ENCODE results near the gene KRT33A.
"Not testable (repeated sequence)": the region's sequence is repeated elsewhere in the genome, so short reads cannot be mapped to it uniquely, and the experiment has no call there.

The KRT33A gene

DNA sequence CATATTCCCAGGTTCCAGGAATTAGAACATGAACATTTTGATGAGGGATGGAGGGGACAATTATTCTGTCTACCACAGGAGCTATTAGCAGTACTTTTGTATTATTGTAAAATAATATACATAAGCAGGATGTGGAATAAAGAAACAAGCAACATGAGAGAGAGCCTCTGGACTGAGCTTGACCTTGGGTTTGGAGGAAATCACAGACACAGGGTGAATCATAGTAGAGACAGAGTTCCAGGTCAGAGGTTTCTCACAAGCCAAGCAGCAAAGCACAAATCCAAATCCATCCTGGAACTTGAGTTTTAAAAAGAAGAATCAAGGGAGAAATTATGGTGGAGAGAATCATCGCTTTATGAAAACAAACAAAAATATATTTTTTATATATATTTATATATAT lies 41.6 kb upstream of the KRT33A start:
- TF ChIP-seq, protein P1, sequence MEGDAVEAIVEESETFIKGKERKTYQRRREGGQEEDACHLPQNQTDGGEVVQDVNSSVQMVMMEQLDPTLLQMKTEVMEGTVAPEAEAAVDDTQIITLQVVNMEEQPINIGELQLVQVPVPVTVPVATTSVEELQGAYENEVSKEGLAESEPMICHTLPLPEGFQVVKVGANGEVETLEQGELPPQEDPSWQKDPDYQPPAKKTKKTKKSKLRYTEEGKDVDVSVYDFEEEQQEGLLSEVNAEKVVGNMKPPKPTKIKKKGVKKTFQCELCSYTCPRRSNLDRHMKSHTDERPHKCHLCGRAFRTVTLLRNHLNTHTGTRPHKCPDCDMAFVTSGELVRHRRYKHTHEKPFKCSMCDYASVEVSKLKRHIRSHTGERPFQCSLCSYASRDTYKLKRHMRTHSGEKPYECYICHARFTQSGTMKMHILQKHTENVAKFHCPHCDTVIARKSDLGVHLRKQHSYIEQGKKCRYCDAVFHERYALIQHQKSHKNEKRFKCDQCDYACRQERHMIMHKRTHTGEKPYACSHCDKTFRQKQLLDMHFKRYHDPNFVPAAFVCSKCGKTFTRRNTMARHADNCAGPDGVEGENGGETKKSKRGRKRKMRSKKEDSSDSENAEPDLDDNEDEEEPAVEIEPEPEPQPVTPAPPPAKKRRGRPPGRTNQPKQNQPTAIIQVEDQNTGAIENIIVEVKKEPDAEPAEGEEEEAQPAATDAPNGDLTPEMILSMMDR (IDR thresholded peaks at IDR 0.05; ENCODE audit: extremely low read depth, missing control alignments), result no peak
- no peak for DNase-seq (ENCODE audit: low spot score)

DNA sequence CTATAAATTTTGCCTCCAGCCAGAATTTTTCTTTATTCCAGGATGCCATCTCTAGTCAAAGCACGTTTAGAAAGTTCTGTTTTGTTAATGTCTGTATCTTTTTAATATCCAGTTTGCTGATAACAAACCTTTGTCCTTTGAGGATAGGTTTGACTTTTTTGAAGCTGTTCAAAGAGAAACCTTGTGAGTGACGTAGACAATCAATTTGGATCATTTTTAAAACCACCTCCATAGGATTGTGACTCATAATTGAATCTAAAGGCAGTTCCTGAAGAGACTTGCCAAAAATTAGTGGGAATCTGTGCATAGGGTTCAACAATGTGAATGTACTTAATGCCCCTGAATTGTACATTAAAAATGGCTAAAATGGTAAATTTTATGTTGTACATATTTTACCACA lies 40.9 kb upstream of the KRT33A start:
- TF ChIP-seq, protein P1 (IDR thresholded peaks at IDR 0.05; ENCODE audit: extremely low read depth, missing control alignments), result no peak
- no peak for DNase-seq (ENCODE audit: low spot score)

DNA sequence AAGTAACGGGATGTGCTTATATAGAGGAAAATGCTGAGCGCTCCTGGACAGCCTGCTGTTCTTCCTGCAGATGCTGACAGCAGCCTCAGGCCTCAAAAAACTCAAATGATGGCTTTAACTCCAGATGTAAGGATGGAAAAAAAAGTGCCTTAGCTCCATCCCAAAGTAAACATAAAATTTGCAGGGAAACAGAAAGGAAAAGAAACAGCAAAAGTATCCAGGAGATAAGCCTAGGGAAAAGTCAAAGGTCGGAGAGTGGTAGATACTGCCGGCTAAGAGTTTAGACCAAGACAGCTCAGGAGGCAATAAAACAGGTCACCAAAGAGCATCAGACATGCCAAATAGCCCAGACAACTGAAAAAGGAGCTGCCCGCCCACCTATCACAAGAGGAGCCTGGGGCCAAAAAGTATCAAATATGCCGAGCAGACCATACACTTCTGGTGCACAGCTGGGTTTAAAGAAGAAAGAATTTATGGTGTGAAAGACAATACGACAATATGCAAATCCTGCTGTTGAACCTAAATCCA lies 39.8 kb upstream of the KRT33A start:
- no peak for DNase-seq (ENCODE audit: low spot score)
- TF ChIP-seq, protein P1 (IDR thresholded peaks at IDR 0.05; ENCODE audit: extremely low read depth, missing control alignments), result no peak

DNA sequence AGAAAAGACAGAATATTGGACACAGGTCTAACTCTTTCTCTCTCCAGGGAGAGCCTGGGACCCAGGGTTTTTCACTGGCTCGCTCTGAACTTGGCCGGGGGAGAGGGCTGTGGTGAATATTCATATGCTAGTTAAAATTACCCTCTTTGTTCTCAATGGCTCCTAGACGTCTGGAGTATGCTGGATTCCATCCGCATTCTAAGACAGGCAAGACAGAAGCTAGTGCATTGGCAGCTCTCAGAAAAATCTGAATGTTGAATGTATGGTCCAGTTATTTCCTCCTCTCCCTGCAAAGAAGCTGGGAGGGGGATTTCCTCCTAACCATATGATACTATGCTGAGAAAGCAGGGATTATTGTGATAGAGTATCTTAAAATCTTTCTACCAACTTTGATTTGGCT lies 37.0 kb upstream of the KRT33A start:
- TF ChIP-seq, protein P1 (IDR thresholded peaks at IDR 0.05; ENCODE audit: extremely low read depth, missing control alignments), result no peak
- no peak for DNase-seq (ENCODE audit: low spot score)

GRCh38 chr17:41386227-41386626 lies 35.6 kb upstream of the KRT33A start:
- DNase-seq (ENCODE audit: low spot score), result no peak
- TF ChIP-seq, protein P1 (IDR thresholded peaks at IDR 0.05; ENCODE audit: extremely low read depth, missing control alignments), result no peak

GRCh38 chr17:41383690-41384089 lies 33.1 kb upstream of the KRT33A start:
- TF ChIP-seq, protein P1 (IDR thresholded peaks at IDR 0.05; ENCODE audit: extremely low read depth, missing control alignments), result no peak
- DNase-seq (ENCODE audit: low spot score), result no peak

- TF ChIP-seq, protein P1 (IDR thresholded peaks at IDR 0.05; ENCODE audit: extremely low read depth, missing control alignments), result no peak
- no peak for DNase-seq (ENCODE audit: low spot score)
These were observed 31.8 kb upstream of the KRT33A start for GRCh38 chr17:41382394-41382793.

- not testable (repeated sequence) for DNase-seq (ENCODE audit: low spot score)
These were observed 31.3 kb upstream of the KRT33A start, which contains the start of gene KRT34 for GRCh38 chr17:41381943-41382342. Gene KRT34 (minus strand): TSS chr17:41382306. CDS start chr17:41382246, 60 bp downstream.

- DNase-seq (ENCODE audit: low spot score), result not testable (repeated sequence)
These were observed 29.5 kb upstream of the KRT33A start for GRCh38 chr17:41380091-41380490.
